Upper lobe of left lung (tissue), 6 donors: ENCODE measurements around the gene HAT1. TPM values are rescaled to one million over a fixed set of nuclear protein-coding genes. Genes with fewer than 3 reads are reported as not detected.

Source experiments
- ATAC-seq, 2 donors: fragments of 200-7000 bp; cut with Tn5 transposase; one replicate each; pipeline ENCODE4 v1.9.1; 2022; ENCODE audit warnings: mild to moderate bottlenecking in 2 of 2, moderate library complexity in 2 of 2; ENCODE audit not compliant: low FRiP score in 2 of 2
- DNase-seq, 2 donors: peaks; one replicate each; pipeline ENCODE4 v3.0.0-alpha.2; 2019 to 2020
- H3K27ac ChIP-seq, 4 donors: fragments of 200-600 bp; sonication (generic); one replicate each; pipeline ENCODE4 v1.5.1; 2016 to 2019
- H3K27me3 ChIP-seq, 4 donors: fragments of 200-600 bp; sonication (generic); one replicate each; pipeline ENCODE4 v1.5.1; 2017 to 2019
- H3K36me3 ChIP-seq, 4 donors: fragments of 200-600 bp; sonication (generic); one replicate each; pipeline ENCODE4 v1.5.1; 2016 to 2019
- H3K4me1 ChIP-seq, 4 donors: fragments of 200-600 bp; sonication (generic); one replicate each; pipeline ENCODE4 v1.5.1; 2018 to 2019
- H3K4me3 ChIP-seq, 4 donors: fragments of 200-600 bp; sonication (generic); one replicate each; pipeline ENCODE4 v1.5.1; 2017 to 2019; ENCODE audit warnings: mild to moderate bottlenecking in 2 of 4, moderate library complexity in 1 of 4
- H3K9me3 ChIP-seq, 4 donors: fragments of 200-600 bp; sonication (generic); one replicate each; pipeline ENCODE4 v1.5.1; 2018 to 2019
- EP300 ChIP-seq, 4 donors: sonication (generic); formaldehyde crosslinking; IDR thresholded peaks; one replicate each; pipeline ENCODE4 v1.5.1; 2017; ENCODE audit warnings: antibody characterized with exemption in 4 of 4, control low read depth in 2 of 4
- POLR2A ChIP-seq, 4 donors: fragments of 450-650 bp; IDR thresholded peaks; one replicate each; pipeline ENCODE4 v1.5.1; 2016 to 2017; ENCODE audit warnings: antibody characterized with exemption in 4 of 4, mild to moderate bottlenecking in 2 of 4
- POLR2AphosphoS5 ChIP-seq, 2 donors: sonication (generic); formaldehyde crosslinking; IDR thresholded peaks; one replicate each; pipeline ENCODE4 v1.5.1; 2017; ENCODE audit warnings: antibody characterized with exemption in 2 of 2
- WGBS, 2 donors: methylation state at CpG; one replicate each; pipeline ENCODE4 v1.1.5; 2017 to 2018; 5-methylcytosine and 5-hydroxymethylcytosine counted together
- total RNA-seq, 6 donors: library from RNA; depleted of rRNA in 4 of 6; stranded (reverse); fragments of >200 nt in 4 of 6; gene quantifications; one replicate each; pipeline versions ENCODE4 v1.1.0 to v1.2.1, GENCODE V29; 2016 to 2021
- TF ChIP-seq, protein P1 (sequence below), 6 experiments: fragments of 450-650 bp in 4 of 6; fragments of 200-600 bp in 2 of 6; sonication (generic) in 2 of 6; IDR thresholded peaks; one replicate each; pipeline ENCODE4 v1.5.1; 2016 to 2019; ENCODE audit warnings: antibody characterized with exemption in 6 of 6
- donor health status: DM: no; HTN: no; CAD: no; lungs with moderate emphysema.
- donor health status: DM: no; HTN: yes; CAD: no; lungs with severe emphysema.

Gene HAT1
- total RNA-seq, 6 donors from 2014 or later: 10.3 to 42.6 (median 25.7) TPM

GRCh38 chr2:171956135-171956825, 34.0 kb downstream of the HAT1 start:
- peaks cover 0 to 11% (median 6%) of the 10 kb centered on the region in 4 donors for H3K4me1 ChIP-seq
- H3K9me3 ChIP-seq: no peaks in the 10 kb centered on the region
- ATAC-seq (peak; percentile 81 to 84), DNase-seq (no peak)
- no peak overlapping the region for H3K4me3 ChIP-seq
- peak overlapping the region in 3 of 4 donors; percentile 48 to 66 (median 59) for H3K27ac ChIP-seq
- H3K27me3 ChIP-seq: no peaks in the 10 kb centered on the region
- 75 to 84% methylated on average over 7 of the region's 7 CpGs for whole genome bisulfite sequencing, 2 donors
- TF ChIP-seq POLR2AphosphoS5 (IDR thresholded peaks at IDR 0.05) (no peak), EP300 (IDR thresholded peaks at IDR 0.05) (no peak), POLR2A (IDR thresholded peaks at IDR 0.05) (no peak)
- TF ChIP-seq, protein P1, sequence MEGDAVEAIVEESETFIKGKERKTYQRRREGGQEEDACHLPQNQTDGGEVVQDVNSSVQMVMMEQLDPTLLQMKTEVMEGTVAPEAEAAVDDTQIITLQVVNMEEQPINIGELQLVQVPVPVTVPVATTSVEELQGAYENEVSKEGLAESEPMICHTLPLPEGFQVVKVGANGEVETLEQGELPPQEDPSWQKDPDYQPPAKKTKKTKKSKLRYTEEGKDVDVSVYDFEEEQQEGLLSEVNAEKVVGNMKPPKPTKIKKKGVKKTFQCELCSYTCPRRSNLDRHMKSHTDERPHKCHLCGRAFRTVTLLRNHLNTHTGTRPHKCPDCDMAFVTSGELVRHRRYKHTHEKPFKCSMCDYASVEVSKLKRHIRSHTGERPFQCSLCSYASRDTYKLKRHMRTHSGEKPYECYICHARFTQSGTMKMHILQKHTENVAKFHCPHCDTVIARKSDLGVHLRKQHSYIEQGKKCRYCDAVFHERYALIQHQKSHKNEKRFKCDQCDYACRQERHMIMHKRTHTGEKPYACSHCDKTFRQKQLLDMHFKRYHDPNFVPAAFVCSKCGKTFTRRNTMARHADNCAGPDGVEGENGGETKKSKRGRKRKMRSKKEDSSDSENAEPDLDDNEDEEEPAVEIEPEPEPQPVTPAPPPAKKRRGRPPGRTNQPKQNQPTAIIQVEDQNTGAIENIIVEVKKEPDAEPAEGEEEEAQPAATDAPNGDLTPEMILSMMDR (IDR thresholded peaks at IDR 0.05): no peak
- peaks cover 0 to 14% (median 0%) of the 10 kb centered on the region in 4 donors for H3K36me3 ChIP-seq

DNA sequence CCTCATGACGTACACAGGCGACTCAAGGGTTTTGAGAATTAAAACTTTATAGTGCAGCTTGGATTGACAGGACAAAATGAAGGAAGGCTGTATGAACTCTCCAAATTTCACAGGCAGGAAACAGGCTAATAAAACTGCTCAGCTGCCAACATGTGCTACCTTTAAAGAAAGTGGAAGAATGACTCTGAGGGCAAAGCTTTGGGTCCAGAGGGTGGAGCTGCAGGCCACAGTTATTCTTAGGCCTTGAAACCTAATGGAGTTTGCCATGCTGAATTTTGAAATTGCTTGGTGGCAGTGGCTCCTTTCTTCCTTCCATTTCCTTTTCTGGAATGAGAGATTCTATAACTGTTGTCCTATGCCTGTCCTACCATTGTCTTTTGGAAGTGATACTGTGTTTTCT, 34.8 kb downstream of the HAT1 start:
- DNase-seq: no peak
- TF ChIP-seq POLR2AphosphoS5 (IDR thresholded peaks at IDR 0.05) (no peak), EP300 (IDR thresholded peaks at IDR 0.05) (no peak), POLR2A (IDR thresholded peaks at IDR 0.05) (no peak)
- TF ChIP-seq, protein P1 (IDR thresholded peaks at IDR 0.05): no peak
- peaks cover 0 to 11% (median 6%) of the 10 kb centered on the region in 4 donors for H3K4me1 ChIP-seq

DNA sequence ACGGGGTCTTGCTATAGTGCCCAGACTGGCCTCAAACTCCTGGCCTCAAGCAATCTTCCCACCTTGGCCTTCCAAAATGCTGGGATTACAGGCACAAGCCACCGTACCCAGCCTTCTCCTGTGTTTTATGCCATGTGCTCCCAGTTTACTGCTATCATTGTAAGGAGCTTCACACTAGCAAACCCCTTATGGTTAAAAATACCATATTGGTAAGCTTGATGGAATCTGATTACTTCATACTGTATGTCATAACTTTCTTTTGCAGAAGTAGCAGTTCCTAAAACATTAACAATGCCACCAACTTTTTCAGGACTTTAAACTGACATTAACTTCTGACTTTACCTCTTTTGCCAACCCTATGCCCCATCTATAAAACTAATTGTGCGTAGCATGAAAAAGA, 36.2 kb downstream of the HAT1 start:
- DNase-seq: no peak
- H3K9me3 ChIP-seq: no peaks in the 10 kb centered on the region
- no peaks in the 10 kb centered on the region for H3K27me3 ChIP-seq
- peaks cover 0 to 11% (median 6%) of the 10 kb centered on the region in 4 donors for H3K4me1 ChIP-seq
- no peak overlapping the region for H3K27ac ChIP-seq
- 85 to 86% methylated on average over 3 of the region's 3 CpGs for WGBS, 2 donors
- no peak for TF ChIP-seq EP300 (IDR thresholded peaks at IDR 0.05)
- TF ChIP-seq POLR2AphosphoS5 (IDR thresholded peaks at IDR 0.05): no peak
- no peak overlapping the region for H3K4me3 ChIP-seq
- peak in 1 of 2 donors; percentile 62 for ATAC-seq
- peaks cover 0 to 14% (median 0%) of the 10 kb centered on the region in 4 donors for H3K36me3 ChIP-seq

More for the DNA sequence above, 34.8 kb downstream of the HAT1 start:
- Histone ChIP-seq H3K27ac (peak overlapping the region in 1 of 4 donors; percentile 55), H3K27me3 (no peaks in the 10 kb centered on the region), H3K36me3 (peaks cover 0 to 14% (median 0%) of the 10 kb centered on the region in 4 donors), H3K4me3 (no peak overlapping the region), H3K9me3 (no peaks in the 10 kb centered on the region)
- WGBS, 2 donors: 92 to 97% methylated on average over 2 of the region's 2 CpGs
- no peak for ATAC-seq

DNA sequence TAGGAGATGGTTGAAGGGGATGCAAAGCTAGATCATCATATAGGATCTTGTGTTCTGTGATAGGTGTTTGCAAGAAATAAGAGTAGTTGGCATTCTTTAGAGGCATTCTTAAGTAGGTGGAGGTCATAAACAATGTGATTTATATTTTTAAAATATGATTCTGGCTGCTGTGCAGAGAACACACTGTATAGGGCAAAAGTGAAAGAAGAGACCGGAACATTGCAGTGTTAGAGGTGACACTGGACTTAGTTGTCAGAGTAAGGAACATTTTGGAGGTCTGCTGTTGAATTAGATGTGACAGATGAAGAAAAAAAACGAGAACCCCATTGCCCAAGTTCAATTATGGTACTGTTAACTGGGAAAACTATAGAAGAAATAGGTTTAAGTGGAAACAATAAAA, 37.7 kb downstream of the HAT1 start:
- Histone ChIP-seq H3K4me1 (peaks cover 0 to 11% (median 4%) of the 10 kb centered on the region in 4 donors), H3K36me3 (peaks cover 0 to 9% (median 0%) of the 10 kb centered on the region in 4 donors), H3K27ac (no peak overlapping the region), H3K27me3 (no peaks in the 10 kb centered on the region), H3K4me3 (no peak overlapping the region), H3K9me3 (no peaks in the 10 kb centered on the region)
- no peak for ATAC-seq
- 83 to 94% methylated on average over 2 of the region's 2 CpGs for WGBS, 2 donors
- TF ChIP-seq, protein P1 (IDR thresholded peaks at IDR 0.05): no peak
- TF ChIP-seq POLR2AphosphoS5 (IDR thresholded peaks at IDR 0.05) (no peak), EP300 (IDR thresholded peaks at IDR 0.05) (no peak), POLR2A (IDR thresholded peaks at IDR 0.05) (no peak)
- no peak for DNase-seq

- no peak for DNase-seq
These were observed 38.3 kb downstream of the HAT1 start for GRCh38 chr2:171960570-171960969.

More at GRCh38 chr2:171960570-171960969, 38.3 kb downstream of the HAT1 start:
- H3K36me3 ChIP-seq: peaks cover 0 to 14% (median 0%) of the 10 kb centered on the region in 4 donors
- peaks cover 0 to 10% (median under 1%) of the 10 kb centered on the region in 4 donors for H3K4me1 ChIP-seq
- 96 to 100% methylated on average over 3 of the region's 3 CpGs for WGBS, 2 donors
- H3K9me3 ChIP-seq: no peaks in the 10 kb centered on the region
- H3K4me3 ChIP-seq: no peak overlapping the region
- no peak overlapping the region for H3K27ac ChIP-seq
- no peak for ATAC-seq
- no peak for TF ChIP-seq EP300 (IDR thresholded peaks at IDR 0.05)
- no peak for TF ChIP-seq POLR2AphosphoS5 (IDR thresholded peaks at IDR 0.05)
- TF ChIP-seq POLR2A (IDR thresholded peaks at IDR 0.05): no peak
- TF ChIP-seq, protein P1 (IDR thresholded peaks at IDR 0.05): no peak
- H3K27me3 ChIP-seq: no peaks in the 10 kb centered on the region
